HCT116 (cell line): Measurements from ENCODE around the gene OR2A25.

Experiments
- CEBPB ChIP-seq: IDR thresholded peaks from 2 replicates; pipeline ENCODE4 v1.6.1; 2012; ENCODE audit warnings: low read depth
- EZH2phosphoT487 ChIP-seq: fragments of 200-600 bp; IDR thresholded peaks from 2 replicates; pipeline ENCODE4 v1.6.1; 2018; ENCODE audit warnings: antibody characterized with exemption, borderline replicate concordance
- POLR2AphosphoS5 ChIP-seq: IDR thresholded peaks from 2 replicates; pipeline ENCODE4 v1.6.1; 2011; ENCODE audit warnings: mild to moderate bottlenecking, low read depth, low read length, moderate library complexity
- RAD21 ChIP-seq: IDR thresholded peaks from 2 replicates; pipeline ENCODE4 v1.6.1; 2012; ENCODE audit warnings: low read depth, mild to moderate bottlenecking

GRCh38 chr7:144032985-144033709 lies 36.5 kb upstream of the OR2A25 start:
- no peak for TF ChIP-seq RAD21
- TF ChIP-seq CEBPB = no peak
- no peak for TF ChIP-seq POLR2AphosphoS5
- no peak for TF ChIP-seq EZH2phosphoT487
